ENCODE measurements around the gene ULK1.
"Not testable (repeated sequence)": the region's sequence is repeated elsewhere in the genome, so short reads cannot be mapped to it uniquely, and the experiment has no call there.

Gene ULK1

GRCh38 chr12:131943389-131943788 is 49.0 kb downstream of the ULK1 start:
- DNase-seq (ENCODE audit: low spot score) = no peak

GRCh38 chr12:131943876-131944275 is 49.5 kb downstream of the ULK1 start:
- DNase-seq (ENCODE audit: low spot score) = no peak

- DNase-seq (ENCODE audit: low spot score) = no peak
These were observed 50.3 kb downstream of the ULK1 start for GRCh38 chr12:131944601-131945251.

GRCh38 chr12:131946757-131947156 is 52.3 kb downstream of the ULK1 start:
- no peak for DNase-seq (ENCODE audit: low spot score)

- DNase-seq (ENCODE audit: low spot score) = no peak
These were observed 53.1 kb downstream of the ULK1 start for GRCh38 chr12:131947482-131948027.

GRCh38 chr12:131948166-131948712 is 53.8 kb downstream of the ULK1 start:
- no peak for DNase-seq (ENCODE audit: low spot score)

GRCh38 chr12:131948713-131949430 is 54.5 kb downstream of the ULK1 start:
- not testable (repeated sequence) for DNase-seq (ENCODE audit: low spot score)

GRCh38 chr12:131949431-131950181 is 55.2 kb downstream of the ULK1 start, which contains the start of gene EP400:
Gene EP400 (plus strand): TSS chr12:131949942. CDS start chr12:131960620, 10,678 bp downstream.
- DNase-seq (ENCODE audit: low spot score) = peak; percentile 92

- DNase-seq (ENCODE audit: low spot score) = no peak
These were observed 55.9 kb downstream of the ULK1 start for GRCh38 chr12:131950182-131950913.

GRCh38 chr12:131953810-131954209 is 59.4 kb downstream of the ULK1 start:
- not testable (repeated sequence) for DNase-seq (ENCODE audit: low spot score)

GRCh38 chr12:131954460-131954859 is 60.0 kb downstream of the ULK1 start:
- not testable (repeated sequence) for DNase-seq (ENCODE audit: low spot score)

- no peak for DNase-seq (ENCODE audit: low spot score)
These were observed 64.7 kb downstream of the ULK1 start for GRCh38 chr12:131959116-131959515.

GRCh38 chr12:131959641-131960589 is 65.5 kb downstream of the ULK1 start:
- no peak for DNase-seq (ENCODE audit: low spot score)

- DNase-seq (ENCODE audit: low spot score) = not testable (repeated sequence)
These were observed 66.3 kb downstream of the ULK1 start for GRCh38 chr12:131960590-131961325.

- DNase-seq (ENCODE audit: low spot score) = not testable (repeated sequence)
These were observed 66.9 kb downstream of the ULK1 start for GRCh38 chr12:131961328-131961727.

GRCh38 chr12:131962069-131962468 is 67.6 kb downstream of the ULK1 start:
- no peak for DNase-seq (ENCODE audit: low spot score)

GRCh38 chr12:131963381-131963780 is 69.0 kb downstream of the ULK1 start:
- DNase-seq (ENCODE audit: low spot score) = no peak

GRCh38 chr12:131965073-131965472 is 70.7 kb downstream of the ULK1 start:
- DNase-seq (ENCODE audit: low spot score) = no peak

GRCh38 chr12:131971226-131971625 is 76.8 kb downstream of the ULK1 start:
- no peak for DNase-seq (ENCODE audit: low spot score)

Data from putamen (tissue), 1 donor.